H1 (cell line): ENCODE measurements around the gene ORAI3. TPM values are rescaled to one million over a fixed set of nuclear protein-coding genes. Genes with fewer than 3 reads are reported as not detected.

Source experiments
- CTCF ChIA-PET: fragments of 300-600 bp; sonication (Branson Sonifier 250); formaldehyde crosslinking; loops from one replicate; lab custom pipeline; 2021; ENCODE audit not compliant: partially characterized antibody; lab: Charles Lee
- POLR2A ChIA-PET: fragments of 300-600 bp; sonication (Branson Sonifier 250); formaldehyde crosslinking; loops from one replicate; lab custom pipeline; 2021; ENCODE audit warnings: inconsistent platforms; ENCODE audit not compliant: partially characterized antibody; lab: Charles Lee
- DNase-seq, 2 experiments: peaks; one replicate each; pipeline versions ENCODE4 v3.0.0 to v3.0.0-alpha.2; 2010 to 2022; ENCODE audit warnings: low spot score in 2 of 2, low read depth in 1 of 2, mixed read lengths in 1 of 2
- FAIRE-seq: peaks from 2 replicates; lab custom pipeline; 2011; peaks lifted over from hg19 to GRCh38; lab: Jason Lieb, UNC
- H2AFZ ChIP-seq: 2 replicates; pipeline ENCODE4 v1.8.1; 2012; ENCODE audit warnings: low read length, inconsistent platforms
- H2AK5ac ChIP-seq: 2 replicates; pipeline ENCODE4 v1.6.1; 2013; ENCODE audit warnings: low read depth, low read length
- H2BK120ac ChIP-seq: replicated peaks from 2 replicates; pipeline ENCODE3; 2013; ENCODE audit warnings: low read depth, low read length, inconsistent platforms
- H2BK12ac ChIP-seq: 2 replicates; pipeline ENCODE4 v1.6.1; 2013; ENCODE audit warnings: low read depth, low read length
- H2BK15ac ChIP-seq: 2 replicates; pipeline ENCODE4 v1.6.1; 2013; ENCODE audit warnings: low read length
- H2BK20ac ChIP-seq: 2 replicates; pipeline ENCODE4 v1.6.1; 2013; ENCODE audit warnings: low read length
- H2BK5ac ChIP-seq: 2 replicates; pipeline ENCODE4 v1.6.1; 2013; ENCODE audit warnings: low read depth, low read length
- H3K14ac ChIP-seq: 2 replicates; pipeline ENCODE4 v1.6.1; 2013; ENCODE audit warnings: inconsistent platforms; ENCODE audit not compliant: insufficient read length
- H3K18ac ChIP-seq: 2 replicates; pipeline ENCODE4 v1.6.1; 2013; ENCODE audit warnings: low read length; ENCODE audit errors: extremely low read depth
- H3K23ac ChIP-seq: 2 replicates; pipeline ENCODE4 v1.6.1; 2013; ENCODE audit warnings: inconsistent platforms; ENCODE audit not compliant: insufficient read length
- H3K23me2 ChIP-seq: 2 replicates; pipeline ENCODE4 v1.6.1; 2013; ENCODE audit warnings: low read depth, low read length
- H3K27ac ChIP-seq: 2 replicates; pipeline ENCODE4 v1.6.1; 2011; ENCODE audit warnings: low read depth, low read length, inconsistent platforms
- H3K27me3 ChIP-seq, 4 experiments: replicated peaks in 1 of 4; 1 replicate in 1 of 4; 2 replicates in 3 of 4; pipeline versions ENCODE4 v1.6.1 to v1.8.1; 2011 to 2013; ENCODE audit warnings: low read length in 3 of 4, mild to moderate bottlenecking in 3 of 4, inconsistent platforms in 2 of 4, mixed read lengths in 2 of 4, moderate library complexity in 1 of 4; ENCODE audit not compliant: control insufficient read depth in 3 of 4, insufficient read depth in 3 of 4; ENCODE audit errors: extremely low read depth in 1 of 4
- H3K36me3 ChIP-seq, 4 experiments: 2 replicates each; pipeline versions ENCODE4 v1.6.1 to v1.8.1; 2011 to 2013; ENCODE audit warnings: mild to moderate bottlenecking in 4 of 4, low read length in 3 of 4, moderate library complexity in 2 of 4, control low read depth in 1 of 4, inconsistent platforms in 1 of 4; ENCODE audit not compliant: insufficient read depth in 4 of 4, control insufficient read depth in 2 of 4
- H3K4ac ChIP-seq: replicated peaks from 2 replicates; pipeline ENCODE3; 2013; ENCODE audit warnings: low read length, low read depth, mixed read lengths, inconsistent platforms; ENCODE audit not compliant: insufficient read length
- H3K4me1 ChIP-seq, 4 experiments: replicated peaks in 1 of 4; 1 replicate in 1 of 4; 2 replicates in 3 of 4; pipeline versions ENCODE4 v1.6.1 to v1.8.1; 2011 to 2013; ENCODE audit warnings: low read length in 3 of 4, inconsistent platforms in 2 of 4, mixed read lengths in 1 of 4; ENCODE audit not compliant: insufficient read depth in 4 of 4, control insufficient read depth in 3 of 4
- H3K4me2 ChIP-seq, 2 experiments: 2 replicates each; pipeline versions ENCODE4 v1.6.1 to v1.8.1; 2011 to 2013; ENCODE audit warnings: low read depth in 2 of 2, low read length in 2 of 2, control low read depth in 1 of 2, inconsistent platforms in 1 of 2, mild to moderate bottlenecking in 1 of 2; ENCODE audit not compliant: insufficient read depth in 1 of 2
- H3K4me3 ChIP-seq, 4 experiments: fragments of 200-600, 300-600 bp in 1 of 4; sonication (generic), shearing (Covaris generic), sonication (Bioruptor Twin) in 1 of 4; 2 replicates each; pipeline versions ENCODE4 v1.5.1 to v1.8.1; 2011 to 2016; ENCODE audit warnings: low read length in 4 of 4, low read depth in 3 of 4, control low read depth in 2 of 4, inconsistent platforms in 2 of 4, mild to moderate bottlenecking in 2 of 4, mixed read lengths in 1 of 4, moderate library complexity in 1 of 4; ENCODE audit not compliant: insufficient read depth in 2 of 4; ENCODE audit errors: extremely low read depth in 1 of 4
- H3K56ac ChIP-seq: replicated peaks from 2 replicates; pipeline ENCODE3; 2013; ENCODE audit warnings: low read depth, mild to moderate bottlenecking, mixed read lengths, low read length, inconsistent platforms; ENCODE audit not compliant: insufficient read length
- H3K79me1 ChIP-seq: 2 replicates; pipeline ENCODE4 v1.6.1; 2013; ENCODE audit warnings: low read depth, low read length, control low read depth
- H3K79me2 ChIP-seq, 2 experiments: 2 replicates each; pipeline versions ENCODE4 v1.6.1 to v1.8.1; 2012 to 2013; ENCODE audit warnings: low read length in 2 of 2, mild to moderate bottlenecking in 2 of 2, inconsistent platforms in 1 of 2; ENCODE audit not compliant: insufficient read depth in 2 of 2, control insufficient read depth in 1 of 2
- H3K9ac ChIP-seq, 4 experiments: replicated peaks in 1 of 4; 1 replicate in 1 of 4; 2 replicates in 3 of 4; pipeline versions ENCODE4 v1.6.1 to v1.8.1; 2011 to 2013; ENCODE audit warnings: low read depth in 3 of 4, low read length in 3 of 4, control low read depth in 2 of 4, mild to moderate bottlenecking in 2 of 4, moderate library complexity in 2 of 4, inconsistent platforms in 1 of 4; ENCODE audit errors: extremely low read depth in 1 of 4
- H3K9me3 ChIP-seq, 2 experiments: 2 replicates each; pipeline versions ENCODE4 v1.6.1 to v1.8.1; 2012 to 2013; ENCODE audit warnings: mild to moderate bottlenecking in 2 of 2, moderate library complexity in 2 of 2, control low read depth in 1 of 2, inconsistent platforms in 1 of 2, low read depth in 1 of 2, low read length in 1 of 2, mixed read lengths in 1 of 2; ENCODE audit not compliant: insufficient read depth in 2 of 2
- H4K20me1 ChIP-seq, 2 experiments: replicated peaks in 1 of 2; 2 replicates each; pipeline versions ENCODE3 to v1.8.1; 2011 to 2013; ENCODE audit warnings: inconsistent platforms in 2 of 2, low read length in 2 of 2, mild to moderate bottlenecking in 1 of 2; ENCODE audit not compliant: insufficient read depth in 2 of 2, control insufficient read depth in 1 of 2
- H4K5ac ChIP-seq: 2 replicates; pipeline ENCODE4 v1.6.1; 2013; ENCODE audit warnings: low read length, low read depth, mixed read lengths, inconsistent platforms; ENCODE audit not compliant: insufficient read length
- H4K8ac ChIP-seq: 2 replicates; pipeline ENCODE4 v1.8.0; 2013; ENCODE audit warnings: mild to moderate bottlenecking, moderate library complexity, low read length, inconsistent platforms; ENCODE audit not compliant: insufficient read depth; ENCODE audit errors: extremely low read depth
- H4K91ac ChIP-seq: replicated peaks from 2 replicates; pipeline ENCODE3; 2013; ENCODE audit warnings: low read length, mixed read lengths, inconsistent platforms; ENCODE audit not compliant: insufficient read length
- SP2 ChIP-seq: IDR thresholded peaks from 2 replicates; pipeline ENCODE4 v1.6.1; 2012; ENCODE audit warnings: mild to moderate bottlenecking, low read length, inconsistent platforms
- WGBS, 2 experiments: shearing (Covaris generic) in 1 of 2; methylation state at CpG; one replicate each; pipeline versions ENCODE4 v1.1.6 to v1.1.7; 2013 to 2015; ENCODE audit warnings: low lambda C conversion rate in 2 of 2, mixed read lengths in 2 of 2, inconsistent platforms in 1 of 2, low coverage in 1 of 2, missing lambda C conversion rate in 1 of 2; ENCODE audit not compliant: insufficient replicate concordance in 2 of 2, insufficient coverage in 1 of 2, insufficient read length in 1 of 2; ENCODE audit errors: extremely low coverage in 1 of 2, missing lambda C conversion rate in 1 of 2; 5-methylcytosine and 5-hydroxymethylcytosine counted together
- polyA plus RNA-seq, 7 experiments: library from polyadenylated mRNA; depleted of rRNA in 3 of 7; stranded (reverse) in 5 of 7; unstranded in 2 of 7; fragments of >200 nt in 5 of 7; fragments of 200-250 nt in 2 of 7; gene quantifications; 1 replicate in 5 of 7; 2 replicates in 1 of 7; 4 replicates in 1 of 7; pipeline versions ENCODE4 v1.2.1 to v1.2.3, GENCODE V29; 2011 to 2013; ENCODE audit warnings: missing spikeins in 2 of 7, mixed read lengths in 2 of 7
- total RNA-seq: library from RNA; stranded (reverse); fragmentation: NEBNext Ultra II Directional; extraction: Animal tissue kit (Norgen Biotek cat#: 25700); gene quantifications from 2 replicates; pipeline ENCODE4 v1.2.1, GENCODE V29; 2021

The ORAI3 gene
- total and polyA plus RNA-seq, 2 of the 8 experiments (the other 6 are each of a cell fraction or from before 2014, with no cell fraction given): 8.7 to 24.5 TPM

DNA sequence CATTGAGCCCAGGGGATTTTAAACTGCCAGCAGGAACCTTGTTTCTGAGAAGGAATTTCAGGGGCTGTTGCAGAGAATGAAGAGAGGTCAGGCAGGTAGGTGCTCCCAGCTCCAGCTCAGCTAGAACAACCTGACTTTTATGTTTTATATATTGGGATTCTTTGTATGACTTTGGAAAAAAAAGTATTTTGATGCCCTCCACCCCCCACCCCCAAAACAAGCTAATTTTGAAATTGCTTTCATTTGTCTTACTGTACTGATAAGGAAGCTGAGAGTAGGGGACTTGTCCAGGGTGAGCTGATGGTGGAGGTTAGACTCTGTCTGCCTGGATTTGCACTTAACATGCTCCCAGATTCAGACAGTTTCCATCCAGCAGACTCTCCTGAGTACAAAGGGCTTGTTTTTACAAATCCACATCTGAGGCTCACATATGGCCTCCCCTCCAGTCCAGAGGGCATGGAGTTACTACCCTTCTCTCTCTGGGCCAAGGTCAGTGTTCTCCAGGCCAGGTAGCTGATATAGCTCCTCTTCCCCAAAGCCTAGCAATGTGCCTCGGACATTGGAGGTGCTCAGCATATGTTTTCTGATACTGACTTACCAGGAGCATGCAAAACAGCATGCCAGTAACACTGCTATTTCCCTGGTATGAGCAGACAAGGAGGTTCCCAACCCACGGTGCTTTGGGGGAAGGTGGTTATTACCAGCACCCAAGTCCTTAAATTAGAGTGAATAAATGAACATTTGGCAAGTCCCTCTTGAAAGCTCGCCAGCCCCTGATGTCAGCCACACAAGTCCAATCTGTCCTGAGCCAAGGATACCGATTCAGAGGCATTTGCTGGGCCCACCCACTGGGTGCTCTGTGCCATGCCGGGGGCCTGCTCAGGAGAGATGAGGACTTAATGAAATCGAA lies 50.2 kb downstream of the ORAI3 start:
- Histone ChIP-seq H2BK12ac (no peak overlapping the region), H2BK5ac (no peak overlapping the region), H3K27ac (no peak overlapping the region), H2BK120ac (no peak overlapping the region)
- no peak for TF ChIP-seq SP2
- TF ChIP-seq, all 59 proteins: peak for 0
- Histone ChIP-seq H4K20me1 (no peaks in the 10 kb centered on the region), H3K79me2 (no peaks in the 10 kb centered on the region), H3K18ac (no peak overlapping the region), H3K4me1 (peaks cover 0 to 15% (median 10%) of the 10 kb centered on the region in 4 experiments; a peak in 6 of 7 replicates), H3K27me3 (no peaks in the 10 kb centered on the region; a peak in 1 of 7 replicates), H3K4me2 (no peak overlapping the region), H3K36me3 (no peaks in the 10 kb centered on the region), H3K4ac (peak overlapping the region; percentile 48), H2BK15ac (peak overlapping the region; percentile 31; the same call in 1 of the 2 replicates), H3K4me3 (no peak overlapping the region), H3K9me3 (no peaks in the 10 kb centered on the region), H2AK5ac (no peak overlapping the region), H4K8ac (no peak overlapping the region), H4K5ac (no peak overlapping the region), H3K56ac (no peak overlapping the region), H4K91ac (no peak overlapping the region), H3K79me1 (0 out of 2 replicates have a peak, but pooled peaks cover 4% of the 10 kb centered on the region), H2AFZ (no peak overlapping the region), H3K23ac (no peak overlapping the region), H3K23me2 (peaks cover 12% of the 10 kb centered on the region), H3K14ac (no peak overlapping the region), H3K9ac (no peak overlapping the region), H2BK20ac (no peak overlapping the region)
- ChIA-PET CTCF (interaction anchor here (0.7 to 1.7 kb wide), 9 partner anchors 8 to 104 kb away, joined by 3 to 27 read pairs (median 4); partner anchors contain the start of gene HSD3B7), POLR2A (interaction anchor here (0.5 to 1.3 kb wide), 3 partner anchors 11 to 43 kb away, joined by 3 to 4 read pairs (median 3); no protein-coding TSS in a partner anchor)
- FAIRE-seq: no peak
- 88% methylated on average over 6 of the region's 6 CpGs; no CpG with 5 or more reads in 1 of the 2 experiments for WGBS, 2 experiments
- DNase-seq: no peak
